Fibroblast of the aortic adventitia (primary cell): Measurements from ENCODE around the gene HSPBAP1. TPM values are rescaled to one million over a fixed set of nuclear protein-coding genes. Genes with fewer than 3 reads are reported as not detected.

ENCODE experiments used
- DNase-seq: peaks from one replicate; pipeline ENCODE4 v3.0.0-alpha.2; 2010; ENCODE audit warnings: low read depth
- H3K4me3 ChIP-seq: 2 replicates; pipeline ENCODE4 v1.5.1; 2011; ENCODE audit warnings: low read depth, mild to moderate bottlenecking, control low read depth, low read length, moderate library complexity
- CTCF ChIP-seq: IDR thresholded peaks from 2 replicates; pipeline ENCODE4 v1.5.1; 2011; ENCODE audit warnings: mild to moderate bottlenecking, low read length, control low read depth, inconsistent platforms; ENCODE audit not compliant: insufficient read depth
- total RNA-seq: library from RNA; depleted of rRNA; stranded (reverse); fragments of >200 nt; gene quantifications from 2 replicates; pipeline ENCODE4 v1.2.3, GENCODE V29; 2012; ENCODE audit warnings: low replicate concordance

Gene HSPBAP1
- total RNA-seq, 1 donor = 9.6 TPM

GRCh38 chr3:122797291-122797690, 3.7 kb upstream of the HSPBAP1 start:
- no peak overlapping the region for H3K4me3 ChIP-seq
- TF ChIP-seq CTCF = no peak
- peak; percentile 31 for DNase-seq

GRCh38 chr3:122795674-122796195, 2.1 kb upstream of the HSPBAP1 start:
- peak overlapping the region; percentile 95 for H3K4me3 ChIP-seq
- TF ChIP-seq CTCF = no peak
- DNase-seq = peak; percentile 6

- TF ChIP-seq CTCF = no peak
- peak within 1 kb of the TSS; percentile 95 for H3K4me3 ChIP-seq
- peak; percentile 59 for DNase-seq
These were observed 1.4 kb upstream of the HSPBAP1 start, which contains the start of gene SLC49A4 for GRCh38 chr3:122794779-122795673. SLC49A4 (plus strand) TSS chr3:122795069; CDS start chr3:122795193, 124 bp downstream.

- peak overlapping the region; percentile 95 for H3K4me3 ChIP-seq
- TF ChIP-seq CTCF = no peak
- peak; percentile 66 for DNase-seq
These were observed 800 bp upstream of the HSPBAP1 start for GRCh38 chr3:122794483-122794778.

DNA sequence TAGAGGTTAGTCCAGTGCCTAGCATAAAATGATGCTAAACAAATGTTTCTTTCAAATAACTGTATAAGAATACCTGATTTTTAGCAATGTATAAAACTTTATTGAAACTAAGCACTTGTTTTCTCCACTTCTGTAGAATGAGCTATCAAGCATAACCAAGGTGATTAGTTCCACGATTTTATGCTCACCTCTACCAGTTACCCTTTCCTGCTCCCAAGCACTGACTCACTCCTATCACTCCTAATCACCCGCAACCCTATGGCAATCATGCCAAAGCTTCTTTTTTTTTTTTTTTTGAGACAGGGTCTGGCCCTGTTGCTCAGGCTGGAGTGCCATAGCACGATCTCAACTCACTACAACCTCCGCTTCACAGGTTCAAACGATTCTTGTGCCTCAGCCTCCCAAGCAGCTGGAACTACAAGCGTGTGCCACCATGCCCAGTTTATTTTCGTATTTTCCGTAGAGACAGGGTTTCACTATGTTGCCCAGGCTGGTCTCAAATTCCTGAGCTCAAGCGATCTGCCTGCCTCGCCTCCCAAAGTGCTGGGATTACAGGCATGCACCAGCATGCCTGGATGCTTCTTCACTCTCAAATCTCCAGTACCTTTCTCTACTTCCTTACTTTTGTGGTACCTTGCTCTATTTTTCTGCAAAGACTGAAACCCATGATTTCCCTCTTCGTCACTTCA, 3.9 kb downstream of the HSPBAP1 start:
- DNase-seq = no peak
- no peak for TF ChIP-seq CTCF
- no peak overlapping the region for H3K4me3 ChIP-seq

DNA sequence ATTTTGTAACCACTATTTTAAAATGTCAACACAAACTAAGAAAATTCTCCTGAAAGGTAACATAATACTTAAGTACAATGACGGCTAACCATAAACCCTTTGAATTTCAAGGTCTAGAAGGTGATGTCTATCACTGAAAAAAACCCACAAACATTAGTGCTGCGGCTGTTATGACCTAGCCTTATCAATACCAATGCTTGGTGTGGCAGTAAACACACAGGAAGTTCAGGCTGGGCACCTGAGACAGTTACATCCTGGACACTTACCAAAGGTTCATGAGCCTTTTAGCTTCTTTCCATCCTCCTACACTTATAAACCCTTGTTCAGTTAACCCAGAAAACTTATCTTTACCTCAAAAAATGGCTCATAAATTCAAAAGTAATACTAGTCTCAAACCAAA, 5.8 kb downstream of the HSPBAP1 start:
- TF ChIP-seq CTCF = no peak
- no peak for DNase-seq

More for the DNA sequence above, 5.8 kb downstream of the HSPBAP1 start:
- H3K4me3 ChIP-seq = no peak overlapping the region
